ENCODE data around the gene FAAH.

DNA sequence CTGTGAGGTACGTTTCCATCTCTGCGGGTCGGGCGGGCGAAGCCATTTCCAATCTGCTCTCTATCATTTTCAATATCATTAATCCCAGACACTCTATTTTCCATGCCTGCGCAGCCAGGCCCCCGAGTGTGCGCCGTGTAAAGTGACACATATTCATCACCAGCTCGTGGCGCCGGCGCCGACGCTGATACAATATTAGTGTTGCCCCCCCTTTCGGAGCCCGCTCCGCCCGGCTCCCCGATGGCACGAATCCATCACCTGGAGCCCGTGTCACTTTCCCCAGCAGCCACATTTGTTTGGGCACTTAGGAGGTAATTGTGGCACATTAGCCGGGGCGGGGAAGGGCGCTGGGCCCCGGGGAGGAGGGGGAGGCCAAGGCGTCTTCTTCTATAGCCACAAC, 61.8 kb downstream of the FAAH start:
- TF ChIP-seq, protein P1, sequence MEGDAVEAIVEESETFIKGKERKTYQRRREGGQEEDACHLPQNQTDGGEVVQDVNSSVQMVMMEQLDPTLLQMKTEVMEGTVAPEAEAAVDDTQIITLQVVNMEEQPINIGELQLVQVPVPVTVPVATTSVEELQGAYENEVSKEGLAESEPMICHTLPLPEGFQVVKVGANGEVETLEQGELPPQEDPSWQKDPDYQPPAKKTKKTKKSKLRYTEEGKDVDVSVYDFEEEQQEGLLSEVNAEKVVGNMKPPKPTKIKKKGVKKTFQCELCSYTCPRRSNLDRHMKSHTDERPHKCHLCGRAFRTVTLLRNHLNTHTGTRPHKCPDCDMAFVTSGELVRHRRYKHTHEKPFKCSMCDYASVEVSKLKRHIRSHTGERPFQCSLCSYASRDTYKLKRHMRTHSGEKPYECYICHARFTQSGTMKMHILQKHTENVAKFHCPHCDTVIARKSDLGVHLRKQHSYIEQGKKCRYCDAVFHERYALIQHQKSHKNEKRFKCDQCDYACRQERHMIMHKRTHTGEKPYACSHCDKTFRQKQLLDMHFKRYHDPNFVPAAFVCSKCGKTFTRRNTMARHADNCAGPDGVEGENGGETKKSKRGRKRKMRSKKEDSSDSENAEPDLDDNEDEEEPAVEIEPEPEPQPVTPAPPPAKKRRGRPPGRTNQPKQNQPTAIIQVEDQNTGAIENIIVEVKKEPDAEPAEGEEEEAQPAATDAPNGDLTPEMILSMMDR (conservative IDR thresholded peaks at IDR 0.05; ENCODE audit: low read length): no peak
- TF ChIP-seq EZH2phosphoT487 (IDR thresholded peaks at IDR 0.05; ENCODE audit: borderline replicate concordance, low read depth, low read length): no peak

Data from OCI-LY7 (cell line).